ENCODE data around the gene YES1. TPM values are rescaled to one million over a fixed set of nuclear protein-coding genes. Genes with fewer than 3 reads are reported as not detected.

The YES1 gene
- total and polyA plus RNA-seq, 2 of the 8 experiments (the other 6 are each of a cell fraction or from before 2014, with no cell fraction given) = 14.8 to 94.3 TPM

- Histone ChIP-seq H3K4ac (replicated peaks; ENCODE audit: insufficient read length, low read depth, low read length) (no peak overlapping the region), H3K18ac (ENCODE audit: extremely low read depth, low read length) (no peak overlapping the region), H3K4me1 (replicated peaks in 1 of 4; ENCODE audit: control insufficient read depth in 3 of 4, insufficient read depth in 4 of 4, low read length in 3 of 4) (no peaks in the 10 kb centered on the region; a peak in 1 of 7 replicates), H4K5ac (ENCODE audit: insufficient read length, low read depth, low read length) (no peak overlapping the region), H3K79me2 (ENCODE audit: control insufficient read depth in 1 of 2, insufficient read depth in 2 of 2, low read length in 2 of 2) (no peaks in the 10 kb centered on the region), H2BK20ac (ENCODE audit: low read length) (no peak overlapping the region), H3K4me2 (ENCODE audit: insufficient read depth in 1 of 2, low read depth in 2 of 2, low read length in 2 of 2) (no peak overlapping the region), H3K56ac (replicated peaks; ENCODE audit: insufficient read length, low read depth, low read length) (no peak overlapping the region), H3K23me2 (ENCODE audit: low read depth, low read length) (no peaks in the 10 kb centered on the region), H3K9ac (replicated peaks in 1 of 4; ENCODE audit: extremely low read depth in 1 of 4, low read depth in 3 of 4, low read length in 3 of 4) (no peak overlapping the region), H3K79me1 (ENCODE audit: low read depth, low read length) (no peaks in the 10 kb centered on the region), H3K14ac (ENCODE audit: insufficient read length) (no peak overlapping the region), H3K23ac (ENCODE audit: insufficient read length) (no peak overlapping the region), H3K36me3 (ENCODE audit: control insufficient read depth in 2 of 4, insufficient read depth in 4 of 4, low read length in 3 of 4) (peaks cover 0 to 13% (median 4%) of the 10 kb centered on the region in 4 experiments; a peak in 2 of 8 replicates), H3K9me3 (ENCODE audit: insufficient read depth in 2 of 2, low read depth in 1 of 2, low read length in 1 of 2) (no peaks in the 10 kb centered on the region), H2AK5ac (ENCODE audit: low read depth, low read length) (no peak overlapping the region), H2BK12ac (ENCODE audit: low read depth, low read length) (no peak overlapping the region), H4K91ac (replicated peaks; ENCODE audit: insufficient read length, low read length) (no peak overlapping the region), H3K4me3 (ENCODE audit: extremely low read depth in 1 of 4, insufficient read depth in 2 of 4, low read depth in 3 of 4, low read length in 4 of 4) (no peak overlapping the region), H2BK5ac (ENCODE audit: low read depth, low read length) (no peak overlapping the region), H4K20me1 (replicated peaks in 1 of 2; ENCODE audit: control insufficient read depth in 1 of 2, insufficient read depth in 2 of 2, low read length in 2 of 2) (peaks cover 1 to 6% of the 10 kb centered on the region in 2 experiments), H2AFZ (ENCODE audit: low read length) (no peak overlapping the region), H4K8ac (ENCODE audit: extremely low read depth, insufficient read depth, low read length) (no peak overlapping the region), H2BK120ac (replicated peaks; ENCODE audit: low read depth, low read length) (no peak overlapping the region), H3K27ac (ENCODE audit: low read depth, low read length) (no peak overlapping the region), H2BK15ac (ENCODE audit: low read length) (no peak overlapping the region), H3K27me3 (replicated peaks in 1 of 4; ENCODE audit: control insufficient read depth in 3 of 4, extremely low read depth in 1 of 4, insufficient read depth in 3 of 4, low read length in 3 of 4) (no peaks in the 10 kb centered on the region)
- 89% methylated on average over 4 of the region's 4 CpGs; no CpG with 5 or more reads in 1 of the 2 experiments for WGBS, 2 experiments (ENCODE audit: extremely low coverage in 1 of 2, insufficient coverage in 1 of 2, insufficient read length in 1 of 2, insufficient replicate concordance in 2 of 2, low coverage in 1 of 2, low lambda C conversion rate in 2 of 2, missing lambda C conversion rate in 1 of 2)
- DNase-seq (ENCODE audit: low read depth in 1 of 2, low spot score in 2 of 2) (no peak), FAIRE-seq (no peak)
- ChIA-PET CTCF (ENCODE audit: partially characterized antibody) (interaction anchor here (0.8 to 4.2 kb wide), 7 partner anchors 11 to 143 kb away, joined by 3 to 20 read pairs (median 3); no protein-coding TSS in a partner anchor), POLR2A (ENCODE audit: partially characterized antibody) (interaction anchor here (1.6 kb wide), 1 partner anchor 16 kb away, joined by 5 read pairs; the partner anchor contains the start of gene ENOSF1)
- TF ChIP-seq CREB1 (IDR thresholded peaks at IDR 0.05) = no peak
- TF ChIP-seq RAD21 (IDR thresholded peaks at IDR 0.05 in 1 of 2, conservative IDR thresholded peaks at IDR 0.05 in 1 of 2; ENCODE audit: low read depth in 2 of 2, low read length in 2 of 2) = no peak
- TF ChIP-seq SIX5 (IDR thresholded peaks at IDR 0.05; ENCODE audit: low read depth, low read length) = no peak
- TF ChIP-seq, protein P1, sequence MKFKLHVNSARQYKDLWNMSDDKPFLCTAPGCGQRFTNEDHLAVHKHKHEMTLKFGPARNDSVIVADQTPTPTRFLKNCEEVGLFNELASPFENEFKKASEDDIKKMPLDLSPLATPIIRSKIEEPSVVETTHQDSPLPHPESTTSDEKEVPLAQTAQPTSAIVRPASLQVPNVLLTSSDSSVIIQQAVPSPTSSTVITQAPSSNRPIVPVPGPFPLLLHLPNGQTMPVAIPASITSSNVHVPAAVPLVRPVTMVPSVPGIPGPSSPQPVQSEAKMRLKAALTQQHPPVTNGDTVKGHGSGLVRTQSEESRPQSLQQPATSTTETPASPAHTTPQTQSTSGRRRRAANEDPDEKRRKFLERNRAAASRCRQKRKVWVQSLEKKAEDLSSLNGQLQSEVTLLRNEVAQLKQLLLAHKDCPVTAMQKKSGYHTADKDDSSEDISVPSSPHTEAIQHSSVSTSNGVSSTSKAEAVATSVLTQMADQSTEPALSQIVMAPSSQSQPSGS (IDR thresholded peaks at IDR 0.05; ENCODE audit: low read length) = no peak
- no peak for TF ChIP-seq EZH2 (IDR thresholded peaks at IDR 0.05; ENCODE audit: low read depth, low read length, severe bottlenecking)
- no peak for TF ChIP-seq TEAD4 (IDR thresholded peaks at IDR 0.05; ENCODE audit: low read depth, low read length)
Measured at GRCh38 chr18:697012-697411, 115.0 kb downstream of the YES1 start.
